HUES48 (cell line): ENCODE measurements around the gene PAK4.
"Not testable (repeated sequence)": the region's sequence is repeated elsewhere in the genome, so short reads cannot be mapped to it uniquely, and the experiment has no call there.

Source experiments
- H3K27ac ChIP-seq: one replicate; pipeline ENCODE4 v1.7.0; 2013; ENCODE audit warnings: low read depth, low read length, inconsistent platforms
- H3K27me3 ChIP-seq: 2 replicates; pipeline ENCODE4 v1.6.1; 2013; ENCODE audit warnings: mild to moderate bottlenecking, low read length; ENCODE audit not compliant: control insufficient read depth, insufficient read depth
- H3K36me3 ChIP-seq: 2 replicates; pipeline ENCODE4 v1.6.1; 2013; ENCODE audit warnings: low read length; ENCODE audit not compliant: control insufficient read depth, insufficient read depth
- H3K4me1 ChIP-seq: 2 replicates; pipeline ENCODE4 v1.6.1; 2013; ENCODE audit warnings: mild to moderate bottlenecking, low read length; ENCODE audit not compliant: control insufficient read depth, insufficient read depth
- H3K4me3 ChIP-seq: 2 replicates; pipeline ENCODE4 v1.5.1; 2013; ENCODE audit warnings: mild to moderate bottlenecking, low read depth, low read length
- H3K9ac ChIP-seq: 2 replicates; pipeline ENCODE4 v1.6.1; 2013; ENCODE audit warnings: mild to moderate bottlenecking, low read depth, low read length, moderate library complexity
- H3K9me3 ChIP-seq: 2 replicates; pipeline ENCODE4 v1.6.1; 2013; ENCODE audit warnings: low read length; ENCODE audit not compliant: control insufficient read depth, insufficient read depth

PAK4 gene

GRCh38 chr19:39086386-39086785 is 39.2 kb upstream of the PAK4 start:
- Histone ChIP-seq H3K27ac (no peak overlapping the region), H3K27me3 (peaks cover 40% of the 10 kb centered on the region)

GRCh38 chr19:39087907-39088686 is 37.5 kb upstream of the PAK4 start:
- H3K27ac ChIP-seq = no peak overlapping the region
- peaks cover 27% of the 10 kb centered on the region for H3K27me3 ChIP-seq
- peaks cover 7% of the 10 kb centered on the region for H3K4me1 ChIP-seq
- no peaks in the 10 kb centered on the region for H3K9me3 ChIP-seq
- H3K4me3 ChIP-seq = no peak overlapping the region
- H3K36me3 ChIP-seq = no peaks in the 10 kb centered on the region
- no peak overlapping the region for H3K9ac ChIP-seq

More at GRCh38 chr19:39086386-39086785, 39.2 kb upstream of the PAK4 start:
- no peaks in the 10 kb centered on the region for H3K9me3 ChIP-seq
- no peak overlapping the region for H3K4me3 ChIP-seq
- no peaks in the 10 kb centered on the region for H3K36me3 ChIP-seq
- H3K9ac ChIP-seq = no peak overlapping the region
- peaks cover 12% of the 10 kb centered on the region for H3K4me1 ChIP-seq

DNA sequence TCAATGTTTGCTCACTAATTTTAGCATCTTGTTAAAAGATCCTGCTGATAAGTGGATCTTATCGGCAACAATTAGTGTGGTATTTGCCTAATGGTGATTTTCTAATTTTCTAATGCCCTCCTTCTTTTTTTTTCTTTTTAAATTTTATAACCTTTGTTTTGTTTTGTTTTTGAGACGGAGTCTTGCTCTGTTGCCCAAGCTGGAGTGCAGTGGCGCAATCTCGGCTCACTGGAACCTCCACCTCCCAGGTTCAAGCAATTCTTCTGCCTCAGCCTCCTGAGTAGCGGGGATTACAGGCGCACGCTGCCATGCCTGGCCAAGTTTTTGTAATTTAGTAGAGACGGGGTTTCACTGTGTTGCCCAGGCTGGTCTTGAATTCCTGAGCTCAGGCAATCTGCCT is 35.6 kb upstream of the PAK4 start:
- not testable (repeated sequence) for H3K27ac ChIP-seq, H3K4me3 ChIP-seq, H3K4me1 ChIP-seq, H3K9me3 ChIP-seq, H3K27me3 ChIP-seq, H3K36me3 ChIP-seq, H3K9ac ChIP-seq

GRCh38 chr19:39090881-39091280 is 34.7 kb upstream of the PAK4 start:
- H3K4me3 ChIP-seq = no peak overlapping the region
- peaks cover under 1% of the 10 kb centered on the region for H3K27me3 ChIP-seq
- H3K27ac ChIP-seq = no peak overlapping the region
- no peaks in the 10 kb centered on the region for H3K4me1 ChIP-seq
- H3K9ac ChIP-seq = no peak overlapping the region
- no peaks in the 10 kb centered on the region for H3K36me3 ChIP-seq
- no peaks in the 10 kb centered on the region for H3K9me3 ChIP-seq

GRCh38 chr19:39095799-39096540 is 29.6 kb upstream of the PAK4 start:
- H3K27me3 ChIP-seq = peaks cover 12% of the 10 kb centered on the region
- H3K4me3 ChIP-seq, H3K4me1 ChIP-seq, H3K9me3 ChIP-seq, H3K36me3 ChIP-seq, H3K27ac ChIP-seq, H3K9ac ChIP-seq: not testable (repeated sequence)

DNA sequence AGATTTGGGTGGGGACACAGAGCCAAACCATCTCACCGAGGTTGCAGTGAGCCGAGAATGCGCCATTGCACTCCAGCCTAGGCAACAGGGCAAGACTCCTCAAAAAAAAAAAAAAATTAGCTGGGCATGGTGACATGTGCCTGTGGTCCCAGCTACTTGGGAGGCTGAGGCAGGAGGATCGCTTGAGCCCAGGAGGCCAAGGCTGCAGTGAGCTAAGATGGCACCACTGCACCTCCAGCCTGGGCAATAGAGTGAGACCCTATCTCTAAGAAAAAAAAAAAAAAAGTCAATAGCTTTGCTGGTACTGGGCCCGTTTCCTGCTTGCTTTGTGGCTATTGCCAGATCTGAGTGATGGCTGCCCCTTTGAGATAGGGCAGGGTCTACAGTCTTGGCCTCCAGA is 28.3 kb upstream of the PAK4 start:
- Histone ChIP-seq H3K9ac (no peak overlapping the region), H3K27ac (no peak overlapping the region), H3K27me3 (peaks cover 12% of the 10 kb centered on the region), H3K4me3 (no peak overlapping the region), H3K9me3 (no peaks in the 10 kb centered on the region), H3K4me1 (no peaks in the 10 kb centered on the region), H3K36me3 (no peaks in the 10 kb centered on the region)

DNA sequence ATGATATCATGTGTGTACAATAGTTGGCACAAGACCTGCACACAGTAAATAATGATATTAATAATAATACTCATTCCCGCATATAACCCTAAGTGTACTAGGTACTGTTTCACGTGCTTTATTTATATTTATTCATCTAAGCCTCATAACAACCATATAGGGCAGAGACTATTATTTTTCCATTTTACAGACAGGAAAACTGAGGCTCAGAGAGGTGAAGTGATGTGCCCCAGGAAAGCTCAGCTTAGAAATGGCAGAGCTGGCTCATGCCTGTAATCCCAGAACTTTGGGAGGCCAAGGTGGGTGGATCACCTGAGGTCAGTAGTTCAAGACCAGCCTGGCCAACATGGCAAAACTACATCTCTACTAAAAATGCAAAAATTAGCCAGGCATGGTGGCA is 27.9 kb upstream of the PAK4 start:
- H3K27me3 ChIP-seq = peaks cover 12% of the 10 kb centered on the region
- no peaks in the 10 kb centered on the region for H3K36me3 ChIP-seq
- no peak overlapping the region for H3K4me3 ChIP-seq
- H3K9me3 ChIP-seq = no peaks in the 10 kb centered on the region
- H3K27ac ChIP-seq = no peak overlapping the region
- no peak overlapping the region for H3K9ac ChIP-seq
- no peaks in the 10 kb centered on the region for H3K4me1 ChIP-seq

GRCh38 chr19:39098365-39099269 is 27.0 kb upstream of the PAK4 start:
- H3K27ac ChIP-seq = no peak overlapping the region

DNA sequence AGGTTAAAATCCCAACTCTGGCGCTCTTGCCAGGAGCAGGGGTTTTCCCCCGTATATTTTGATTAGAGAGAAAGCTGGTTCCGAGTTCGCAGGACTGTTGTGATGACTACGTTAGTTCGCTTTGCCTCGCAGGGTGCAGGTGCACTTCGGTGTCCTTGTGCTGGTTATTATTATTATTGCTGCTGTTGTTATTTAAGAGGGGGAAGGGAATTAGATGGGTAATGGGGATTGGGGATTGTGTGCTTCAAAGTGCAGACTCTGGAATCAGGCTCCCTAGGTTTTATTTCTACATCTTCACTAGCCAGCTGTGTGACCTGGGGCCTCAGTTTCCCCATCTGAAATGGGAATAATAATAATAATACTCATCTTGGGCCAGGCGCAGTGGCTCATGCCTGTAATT is 26.2 kb upstream of the PAK4 start:
- no peaks in the 10 kb centered on the region for H3K36me3 ChIP-seq
- no peaks in the 10 kb centered on the region for H3K9me3 ChIP-seq
- H3K4me3 ChIP-seq = peak overlapping the region; percentile 54; the same call in 1 of the 2 replicates
- no peaks in the 10 kb centered on the region for H3K4me1 ChIP-seq
- H3K27me3 ChIP-seq = peaks cover 12% of the 10 kb centered on the region
- no peak overlapping the region for H3K9ac ChIP-seq
- H3K27ac ChIP-seq = no peak overlapping the region

More at GRCh38 chr19:39098365-39099269, 27.0 kb upstream of the PAK4 start:
- Histone ChIP-seq H3K27me3 (peaks cover 12% of the 10 kb centered on the region), H3K36me3 (no peaks in the 10 kb centered on the region), H3K9me3 (no peaks in the 10 kb centered on the region), H3K9ac (no peak overlapping the region), H3K4me3 (peak overlapping the region; percentile 54; the same call in 1 of the 2 replicates), H3K4me1 (no peaks in the 10 kb centered on the region)

- Histone ChIP-seq H3K9ac (no peak overlapping the region), H3K27ac (no peak overlapping the region), H3K4me1 (no peaks in the 10 kb centered on the region), H3K9me3 (no peaks in the 10 kb centered on the region), H3K4me3 (no peak overlapping the region), H3K27me3 (peaks cover 12% of the 10 kb centered on the region), H3K36me3 (no peaks in the 10 kb centered on the region)
Measured at GRCh38 chr19:39100500-39101166, 25.0 kb upstream of the PAK4 start.
